Measurements from ENCODE around the gene RALGPS1. TPM values are rescaled to one million over a fixed set of nuclear protein-coding genes. Genes with fewer than 3 reads are reported as not detected.

The RALGPS1 gene
- polyA plus RNA-seq, 1 of the 3 experiments (the other 2 are of a cell fraction) = 3.9 TPM

- CTCF ChIA-PET = interaction anchor here (0.6 to 1.8 kb wide), 2 partner anchors 38 to 587 kb away, joined by 3 read pairs; no protein-coding TSS in a partner anchor
- POLR2A ChIA-PET = interaction anchor here (0.5 kb wide), 1 partner anchor 87 kb away, joined by 3 read pairs; no protein-coding TSS in a partner anchor
Measured at GRCh38 chr9:127022913-127023660, 108.5 kb downstream of the RALGPS1 start.

More at GRCh38 chr9:127022913-127023660, 108.5 kb downstream of the RALGPS1 start:
- Histone ChIP-seq H2AFZ (ENCODE audit: low read depth) (no peak overlapping the region), H3K36me3 (replicated peaks in 1 of 2; ENCODE audit: control insufficient read depth in 1 of 2, insufficient read depth in 2 of 2, low read length in 1 of 2) (no peaks in the 10 kb centered on the region), H3K4me3 (ENCODE audit: low read depth in 2 of 2, low read length in 1 of 2) (no peak overlapping the region), H3F3A (replicated peaks; ENCODE audit: insufficient read depth) (no peaks in the 10 kb centered on the region), H3K9ac (no peak overlapping the region), H3K9me3 (no peaks in the 10 kb centered on the region), H3K9me2 (no peaks in the 10 kb centered on the region), H3K4me1 (ENCODE audit: control insufficient read depth in 1 of 2, insufficient read depth in 2 of 2, low read depth in 1 of 2, low read length in 1 of 2) (peaks cover 12 to 33% of the 10 kb centered on the region in 2 experiments; a peak in 3 of 4 replicates), H3K79me2 (ENCODE audit: insufficient read depth) (no peaks in the 10 kb centered on the region), H4K20me1 (ENCODE audit: insufficient read depth) (no peaks in the 10 kb centered on the region), H3K4me2 (no peak overlapping the region), H3K27me3 (ENCODE audit: insufficient read depth) (no peaks in the 10 kb centered on the region), H3K27ac (ENCODE audit: low read depth in 2 of 2, low read length in 1 of 2) (no peak overlapping the region; a peak in 1 of 4 replicates)
- no peak for TF ChIP-seq FOXJ3 (CRISPR knock-in tag; IDR thresholded peaks at IDR 0.05)
- TF ChIP-seq RAD21 (IDR thresholded peaks at IDR 0.05; ENCODE audit: low read length) = no peak
- TF ChIP-seq CTCF (IDR thresholded peaks at IDR 0.05) = no peak
- TF ChIP-seq POLR2AphosphoS5 (IDR thresholded peaks at IDR 0.05; ENCODE audit: low read depth, low read length) = no peak
- no peak for TF ChIP-seq MXI1 (IDR thresholded peaks at IDR 0.05; ENCODE audit: low read depth, low read length)
- TF ChIP-seq TEAD4 (IDR thresholded peaks at IDR 0.05; ENCODE audit: borderline replicate concordance, insufficient read depth) = no peak
- TF ChIP-seq TCF12 (IDR thresholded peaks at IDR 0.05) = no peak
- no peak for TF ChIP-seq NRF1 (IDR thresholded peaks at IDR 0.05; ENCODE audit: low read depth, low read length)
- TF ChIP-seq USF2 (IDR thresholded peaks at IDR 0.05; ENCODE audit: borderline replicate concordance, low read depth, low read length) = no peak
- no peak for TF ChIP-seq RCOR1 (IDR thresholded peaks at IDR 0.05; ENCODE audit: low read length)
- TF ChIP-seq USF1 (IDR thresholded peaks at IDR 0.05; ENCODE audit: borderline replicate concordance, low read depth) = no peak
- no peak for TF ChIP-seq NFIC (IDR thresholded peaks at IDR 0.05; ENCODE audit: borderline replicate concordance)
- TF ChIP-seq CHD2 (IDR thresholded peaks at IDR 0.05; ENCODE audit: low read length, partially characterized antibody) = no peak
- TF ChIP-seq RXRA (IDR thresholded peaks at IDR 0.05; ENCODE audit: borderline replicate concordance, low read depth) = no peak
- no peak for TF ChIP-seq EP300 (IDR thresholded peaks at IDR 0.05; ENCODE audit: borderline replicate concordance in 1 of 2, low read depth in 1 of 2, low read length in 1 of 2)
- TF ChIP-seq SIN3A (IDR thresholded peaks at IDR 0.05; ENCODE audit: borderline replicate concordance, low read depth, low read length) = no peak
- WGBS (ENCODE audit: low lambda C conversion rate) = 74% methylated on average over 3 of the region's 3 CpGs
- no peak for DNase-seq
